AG10803 (cell line): ENCODE measurements around the gene LHX5.

ENCODE experiments used
- DNase-seq: peaks from one replicate; pipeline ENCODE4 v3.0.0; 2010; ENCODE audit warnings: low read depth
- H3K4me3 ChIP-seq: 2 replicates; pipeline ENCODE4 v1.5.1; 2011; ENCODE audit warnings: mild to moderate bottlenecking, low read length, control low read depth
- TF ChIP-seq, protein P1 (sequence below): conservative IDR thresholded peaks from 2 replicates; pipeline ENCODE4 v1.5.1; 2011; ENCODE audit warnings: mild to moderate bottlenecking, low read length, control low read depth, inconsistent platforms

Gene LHX5

DNA sequence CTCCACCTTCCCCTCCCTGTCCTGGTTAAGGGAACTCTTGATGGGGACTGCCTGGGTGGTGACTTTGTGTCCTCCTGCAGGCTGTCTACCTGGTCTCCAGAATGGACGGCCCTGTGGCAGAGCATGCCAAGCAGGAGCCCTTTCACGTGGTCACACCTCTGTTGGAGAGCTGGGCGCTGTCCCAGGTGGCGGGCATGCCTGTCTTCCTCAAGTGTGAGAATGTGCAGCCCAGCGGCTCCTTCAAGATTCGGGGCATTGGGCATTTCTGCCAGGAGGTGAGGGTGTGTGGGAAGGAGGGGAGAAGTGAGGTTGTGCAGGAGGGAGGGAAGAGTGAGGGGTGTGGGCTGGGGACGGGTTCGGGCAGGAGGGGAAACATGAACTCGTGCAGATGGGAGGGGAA is 43.8 kb downstream of the LHX5 start:
- no peak for DNase-seq
- no peak overlapping the region for H3K4me3 ChIP-seq
- TF ChIP-seq, protein P1, sequence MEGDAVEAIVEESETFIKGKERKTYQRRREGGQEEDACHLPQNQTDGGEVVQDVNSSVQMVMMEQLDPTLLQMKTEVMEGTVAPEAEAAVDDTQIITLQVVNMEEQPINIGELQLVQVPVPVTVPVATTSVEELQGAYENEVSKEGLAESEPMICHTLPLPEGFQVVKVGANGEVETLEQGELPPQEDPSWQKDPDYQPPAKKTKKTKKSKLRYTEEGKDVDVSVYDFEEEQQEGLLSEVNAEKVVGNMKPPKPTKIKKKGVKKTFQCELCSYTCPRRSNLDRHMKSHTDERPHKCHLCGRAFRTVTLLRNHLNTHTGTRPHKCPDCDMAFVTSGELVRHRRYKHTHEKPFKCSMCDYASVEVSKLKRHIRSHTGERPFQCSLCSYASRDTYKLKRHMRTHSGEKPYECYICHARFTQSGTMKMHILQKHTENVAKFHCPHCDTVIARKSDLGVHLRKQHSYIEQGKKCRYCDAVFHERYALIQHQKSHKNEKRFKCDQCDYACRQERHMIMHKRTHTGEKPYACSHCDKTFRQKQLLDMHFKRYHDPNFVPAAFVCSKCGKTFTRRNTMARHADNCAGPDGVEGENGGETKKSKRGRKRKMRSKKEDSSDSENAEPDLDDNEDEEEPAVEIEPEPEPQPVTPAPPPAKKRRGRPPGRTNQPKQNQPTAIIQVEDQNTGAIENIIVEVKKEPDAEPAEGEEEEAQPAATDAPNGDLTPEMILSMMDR = no peak

DNA sequence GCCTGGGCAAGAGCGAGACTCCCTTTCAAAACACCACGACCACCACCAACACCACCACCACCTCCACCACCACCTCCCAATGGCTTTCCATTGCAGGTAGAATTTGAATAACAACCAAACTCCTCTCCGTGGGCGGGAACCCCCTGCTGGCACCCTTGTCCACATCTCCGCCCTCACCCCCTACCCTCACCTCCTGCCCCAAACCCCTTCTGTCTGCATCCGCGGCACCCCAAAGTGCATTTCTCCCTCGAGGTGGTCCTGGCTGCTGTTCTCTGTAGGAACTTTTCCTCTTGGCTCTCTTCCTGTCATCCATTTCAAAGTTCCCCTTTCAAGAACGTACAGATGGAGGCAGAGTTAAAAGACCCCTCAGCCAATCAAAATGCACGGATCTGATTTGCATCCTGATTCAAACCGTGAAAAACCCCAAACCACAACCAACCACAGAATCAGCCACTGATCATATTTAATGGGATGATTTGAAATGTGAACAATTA is 45.7 kb downstream of the LHX5 start:
- no peak for DNase-seq
- TF ChIP-seq, protein P1 = no peak
- H3K4me3 ChIP-seq = no peak overlapping the region

DNA sequence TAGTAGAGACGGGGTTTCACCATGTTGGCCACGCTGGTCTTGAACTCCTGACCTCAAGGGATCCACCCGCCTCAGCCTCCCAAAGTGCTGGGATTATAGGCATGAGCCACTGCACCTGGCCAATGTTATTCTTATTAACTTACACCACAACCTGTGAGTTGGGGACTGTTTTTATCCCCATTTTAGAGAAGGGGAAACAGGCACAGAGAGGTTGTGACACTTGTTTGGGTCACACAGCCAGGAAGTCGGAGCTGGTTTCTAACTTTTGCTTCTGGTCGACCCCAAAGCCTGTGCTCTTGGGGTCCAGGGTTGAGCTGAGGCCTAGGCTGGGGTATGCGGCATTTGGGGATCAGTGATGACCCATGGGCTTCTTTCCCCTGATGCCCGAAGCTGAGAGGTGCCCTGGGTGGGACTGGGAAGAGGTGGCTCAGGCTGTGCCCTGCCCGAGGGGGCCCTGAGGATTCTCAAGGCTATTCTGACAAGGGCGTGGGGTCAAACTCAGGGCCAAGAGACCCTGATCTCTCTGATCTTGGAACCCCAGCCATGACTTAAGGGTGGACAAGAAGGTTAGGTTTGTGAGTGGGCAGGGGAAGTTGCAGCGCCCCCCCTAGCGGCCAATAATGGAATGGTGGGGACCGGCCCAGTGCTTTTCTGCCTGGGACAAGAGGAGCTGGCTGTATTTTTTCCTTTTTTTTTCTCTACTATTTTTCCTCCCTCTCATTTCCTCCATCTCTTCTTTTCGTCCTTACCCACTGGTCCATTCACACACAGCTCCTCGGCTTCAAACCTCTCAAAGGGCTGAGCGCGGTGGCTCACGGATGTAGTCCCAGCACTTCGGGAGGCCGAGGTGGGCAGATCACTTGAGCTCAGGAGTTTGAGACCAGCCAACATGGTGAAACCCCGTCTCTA is 46.5 kb downstream of the LHX5 start:
- no peak overlapping the region for H3K4me3 ChIP-seq
- DNase-seq = peak; percentile 57
- TF ChIP-seq, protein P1 = peak; percentile 84

DNA sequence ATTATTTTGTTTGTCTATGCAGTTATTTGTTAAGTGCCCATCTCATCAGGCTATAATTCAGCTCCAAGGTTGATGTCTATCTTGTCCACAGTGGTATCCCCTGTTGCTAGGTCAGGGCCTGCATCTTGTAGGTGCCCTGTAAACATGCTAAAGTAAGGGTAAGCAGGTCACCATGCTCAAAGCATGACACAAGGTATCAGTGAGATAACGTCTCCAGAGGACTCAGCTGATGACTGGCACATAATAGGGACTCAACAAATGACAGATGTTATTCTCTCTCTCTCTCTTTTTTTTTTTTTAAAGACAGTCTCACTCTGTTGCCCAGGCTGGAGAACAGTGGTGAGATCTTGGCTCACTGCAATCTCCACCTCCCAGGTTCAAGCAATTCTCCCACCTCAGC is 47.2 kb downstream of the LHX5 start:
- no peak for DNase-seq
- no peak overlapping the region for H3K4me3 ChIP-seq
- TF ChIP-seq, protein P1 = no peak

DNA sequence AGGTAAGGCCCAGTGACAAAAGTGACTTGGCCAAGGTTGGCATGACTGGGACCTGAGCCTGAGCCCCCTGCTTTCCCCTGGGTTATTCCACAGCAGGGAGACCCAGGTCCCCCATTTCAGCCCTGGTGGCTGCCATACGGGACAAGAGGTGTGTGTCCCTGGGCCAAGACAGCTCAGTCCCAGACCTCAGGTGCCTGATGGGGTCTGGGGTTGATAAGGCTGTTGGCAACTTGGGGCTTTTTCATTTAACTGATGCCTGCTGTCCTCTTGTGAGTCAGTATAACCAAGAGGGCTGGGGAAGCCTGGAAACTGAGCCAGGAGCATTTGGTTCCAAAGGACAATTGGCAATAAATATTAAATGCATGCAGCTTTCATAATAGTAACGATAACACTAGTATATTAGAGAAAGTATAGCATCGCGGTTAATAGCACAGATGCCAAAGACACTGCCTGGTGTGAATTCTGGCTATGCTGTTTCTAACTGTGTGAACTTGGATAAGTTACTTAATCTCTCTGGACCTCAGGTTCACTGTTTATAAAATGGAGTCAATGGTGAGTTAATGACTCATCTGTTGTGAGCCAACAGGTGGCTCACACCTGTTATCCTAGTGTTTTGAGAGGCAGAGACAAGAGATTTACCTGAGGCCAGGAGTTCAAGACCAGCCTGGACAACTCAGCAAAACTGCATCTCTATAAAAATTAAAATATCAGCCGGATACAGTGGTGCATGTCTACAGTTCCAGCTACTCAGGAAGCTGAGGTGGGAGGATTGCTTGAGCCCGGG is 48.6 kb downstream of the LHX5 start:
- no peak for DNase-seq
- TF ChIP-seq, protein P1 = no peak
- H3K4me3 ChIP-seq = peak overlapping the region; percentile 68

DNA sequence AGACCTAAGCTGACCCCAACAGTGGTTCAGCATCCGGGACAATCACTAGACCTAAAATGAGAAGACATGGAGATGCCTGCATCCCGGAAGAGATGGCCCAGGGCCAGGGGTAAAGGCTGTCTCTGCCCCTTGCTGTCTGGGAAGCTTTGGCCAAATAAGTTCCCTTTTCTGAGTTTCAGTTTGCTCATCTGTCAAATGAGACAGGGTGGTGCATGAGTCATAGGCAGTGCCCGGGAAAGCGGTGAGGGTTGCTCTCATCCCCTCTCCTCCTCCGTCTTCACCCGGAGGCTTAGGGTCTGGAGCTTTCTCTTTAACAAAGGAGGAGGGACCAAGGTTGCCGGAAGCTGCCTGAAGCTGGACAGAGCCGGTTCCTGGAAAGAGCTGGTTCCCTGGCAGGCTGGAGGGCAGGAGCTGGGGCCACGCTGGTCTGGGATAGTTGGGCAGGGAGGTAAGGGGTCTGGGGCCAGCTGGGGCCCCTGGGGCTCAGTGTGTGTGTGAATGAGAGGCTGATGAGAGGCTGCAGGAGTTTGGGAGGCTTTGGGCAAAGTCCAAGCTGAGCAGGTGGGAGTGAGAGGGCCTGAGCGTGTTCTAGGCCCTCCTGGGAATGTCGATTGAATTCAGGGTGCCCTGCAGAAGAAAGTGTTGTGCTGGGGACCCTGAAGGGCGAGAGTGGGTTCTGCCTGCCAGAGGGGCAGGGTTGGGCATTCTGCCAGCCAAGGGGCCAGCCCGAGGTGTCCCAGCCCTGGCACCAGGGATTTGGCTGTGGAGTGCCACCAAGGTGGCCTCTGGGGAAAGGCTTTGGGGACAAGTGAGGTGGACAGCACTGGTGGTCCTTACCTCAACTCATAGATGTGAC is 49.4 kb downstream of the LHX5 start, which contains the start of gene SDSL:
Gene SDSL, plus strand, starts transcription at position 351 of the 856 bp plus-strand sequence. CDS start 5,603 bp downstream, outside the sequence.
- peak; percentile 71 for DNase-seq
- peak within 1 kb of the TSS; percentile 68 for H3K4me3 ChIP-seq
- TF ChIP-seq, protein P1 = no peak
